IMR-90 (cell line): ENCODE measurements around the gene FXYD4. TPM values are rescaled to one million over a fixed set of nuclear protein-coding genes. Genes with fewer than 3 reads are reported as not detected.

Source experiments
- ATAC-seq: fragments of 200-7000 bp; cut with Tn5 transposase; 2 replicates; pipeline ENCODE4 v1.9.1; 2020; ENCODE audit warnings: low read depth, mild to moderate bottlenecking, moderate library complexity
- BruUV-seq: library from RNA; stranded (reverse); fragments of 400-500 nt; replicated peaks from 2 replicates; lab custom pipeline; 2021; lab: Mats Ljungman, UMichigan
- CTCF ChIA-PET: fragments of 300-600 bp; formaldehyde crosslinking; extraction: SDS; loops from one replicate; lab custom pipeline; 2021; ENCODE audit warnings: antibody characterized with exemption; lab: Yijun Ruan, JAX
- POLR2A ChIA-PET: fragments of 300-600 bp; sonication (Branson Sonifier 250); formaldehyde crosslinking; loops from one replicate; lab custom pipeline; 2022; ENCODE audit warnings: antibody characterized with exemption; ENCODE audit not compliant: unreplicated experiment; lab: Charles Lee
- DNase-seq: peaks from one replicate; pipeline ENCODE4 v3.0.0; 2013
- H2AFZ ChIP-seq: replicated peaks from 2 replicates; pipeline ENCODE3; 2013; ENCODE audit warnings: low read length, mild to moderate bottlenecking; ENCODE audit not compliant: poor library complexity
- H2AK5ac ChIP-seq: 2 replicates; pipeline ENCODE4 v1.6.1; 2013; ENCODE audit warnings: low read depth, low read length, inconsistent platforms
- H2AK9ac ChIP-seq: replicated peaks from 2 replicates; pipeline ENCODE3; 2013; ENCODE audit warnings: mild to moderate bottlenecking, low read depth, low read length, moderate library complexity; ENCODE audit not compliant: poor library complexity
- H2BK120ac ChIP-seq: 2 replicates; pipeline ENCODE4 v1.6.1; 2013; ENCODE audit warnings: low read depth, low read length, inconsistent platforms
- H2BK15ac ChIP-seq: 3 replicates; pipeline ENCODE4 v1.6.1; 2013; ENCODE audit warnings: low read depth, low read length, inconsistent platforms
- H2BK20ac ChIP-seq: 2 replicates; pipeline ENCODE4 v1.6.1; 2013; ENCODE audit warnings: low read depth, mild to moderate bottlenecking, inconsistent platforms, low read length, moderate library complexity
- H2BK5ac ChIP-seq: 2 replicates; pipeline ENCODE4 v1.6.1; 2013; ENCODE audit warnings: mild to moderate bottlenecking, low read depth, low read length, inconsistent platforms; ENCODE audit not compliant: poor library complexity, severe bottlenecking
- H3K14ac ChIP-seq: replicated peaks from 2 replicates; pipeline ENCODE4 v1.6.1; 2013; ENCODE audit warnings: low read depth, low read length, inconsistent platforms
- H3K18ac ChIP-seq: 2 replicates; pipeline ENCODE4 v1.6.1; 2013; ENCODE audit warnings: low read depth, low read length, control low read depth
- H3K23ac ChIP-seq: 2 replicates; pipeline ENCODE4 v1.6.1; 2013; ENCODE audit warnings: low read depth, low read length, inconsistent platforms
- H3K27ac ChIP-seq: 2 replicates; pipeline ENCODE4 v1.5.1; 2013; ENCODE audit warnings: mild to moderate bottlenecking, control low read depth, low read length; ENCODE audit not compliant: insufficient read depth
- H3K27me3 ChIP-seq: 2 replicates; pipeline ENCODE4 v1.6.1; 2013; ENCODE audit warnings: low read length; ENCODE audit not compliant: control insufficient read depth, insufficient read depth
- H3K36me3 ChIP-seq: 2 replicates; pipeline ENCODE4 v1.6.1; 2013; ENCODE audit warnings: low read length, mixed read lengths; ENCODE audit not compliant: control insufficient read depth, insufficient read depth
- H3K4ac ChIP-seq: 2 replicates; pipeline ENCODE4 v1.6.1; 2013; ENCODE audit warnings: low read depth, low read length, inconsistent platforms
- H3K4me1 ChIP-seq: 2 replicates; pipeline ENCODE4 v1.6.1; 2013; ENCODE audit warnings: low read length, mixed read lengths; ENCODE audit not compliant: control insufficient read depth, insufficient read depth
- H3K4me2 ChIP-seq: 2 replicates; pipeline ENCODE4 v1.6.1; 2013; ENCODE audit warnings: low read depth, mild to moderate bottlenecking, control low read depth, low read length, moderate library complexity
- H3K4me3 ChIP-seq: 2 replicates; pipeline ENCODE4 v1.5.1; 2013; ENCODE audit warnings: low read depth, mild to moderate bottlenecking, control low read depth, low read length, moderate library complexity; ENCODE audit not compliant: insufficient read depth
- H3K56ac ChIP-seq: 2 replicates; pipeline ENCODE4 v1.6.1; 2013; ENCODE audit warnings: low read length, inconsistent platforms; ENCODE audit not compliant: insufficient read depth; ENCODE audit errors: extremely low read depth
- H3K79me1 ChIP-seq, 2 experiments: 2 replicates each; pipeline ENCODE4 v1.6.1; 2013; ENCODE audit warnings: low read length in 2 of 2, inconsistent platforms in 1 of 2, low read depth in 1 of 2
- H3K9ac ChIP-seq: 2 replicates; pipeline ENCODE4 v1.6.1; 2013; ENCODE audit warnings: low read depth, low read length, control low read depth
- H3K9me1 ChIP-seq: 2 replicates; pipeline ENCODE4 v1.6.1; 2013; ENCODE audit warnings: low read length, inconsistent platforms; ENCODE audit not compliant: insufficient read depth
- H3K9me3 ChIP-seq: 2 replicates; pipeline ENCODE4 v1.6.1; 2013; ENCODE audit warnings: low read length; ENCODE audit not compliant: control insufficient read depth, insufficient read depth
- H4K20me1 ChIP-seq: 2 replicates; pipeline ENCODE4 v1.6.1; 2013; ENCODE audit warnings: low read length, inconsistent platforms; ENCODE audit not compliant: insufficient read depth
- H4K5ac ChIP-seq: 2 replicates; pipeline ENCODE4 v1.6.1; 2013; ENCODE audit warnings: mild to moderate bottlenecking, low read depth, low read length, control low read depth
- H4K8ac ChIP-seq, 2 experiments: 2 replicates each; pipeline ENCODE4 v1.6.1; 2013; ENCODE audit warnings: low read depth in 2 of 2, low read length in 2 of 2, control low read depth in 1 of 2, inconsistent platforms in 1 of 2
- H4K91ac ChIP-seq: 2 replicates; pipeline ENCODE4 v1.6.1; 2013; ENCODE audit warnings: low read depth, low read length, inconsistent platforms; ENCODE audit not compliant: insufficient read depth
- BHLHE40 ChIP-seq: fragments of 150-350 bp; IDR thresholded peaks from 2 replicates; pipeline ENCODE4 v1.6.1; 2016; ENCODE audit warnings: mild to moderate bottlenecking, low read depth, low read length
- CEBPB ChIP-seq: IDR thresholded peaks from 2 replicates; pipeline ENCODE4 v1.6.1; 2012; ENCODE audit warnings: low read depth, low read length, improper control_type of control experiment
- CHD1 ChIP-seq: IDR thresholded peaks from 2 replicates; pipeline ENCODE4 v1.6.1; 2012; ENCODE audit warnings: low read depth, low read length, improper control_type of control experiment
- FOS ChIP-seq: fragments of 150-350 bp; IDR thresholded peaks from 2 replicates; pipeline ENCODE4 v1.6.1; 2016; ENCODE audit warnings: low read depth, low read length
- MAFK ChIP-seq: IDR thresholded peaks from 2 replicates; pipeline ENCODE4 v1.6.1; 2012; ENCODE audit warnings: low read depth, low read length, improper control_type of control experiment
- MAZ ChIP-seq: IDR thresholded peaks from 2 replicates; pipeline ENCODE4 v1.6.1; 2012; ENCODE audit warnings: low read depth, mild to moderate bottlenecking, low read length, improper control_type of control experiment, moderate library complexity, borderline replicate concordance
- MXI1 ChIP-seq: IDR thresholded peaks from 2 replicates; pipeline ENCODE4 v1.6.1; 2012; ENCODE audit warnings: low read depth, mild to moderate bottlenecking, low read length, moderate library complexity, borderline replicate concordance
- NFE2L2 ChIP-seq: fragments of 150-350 bp; IDR thresholded peaks from 2 replicates; pipeline ENCODE4 v1.6.1; 2016; ENCODE audit warnings: low read depth, mild to moderate bottlenecking, low read length
- RAD21 ChIP-seq: IDR thresholded peaks from 2 replicates; pipeline ENCODE4 v1.6.1; 2012; ENCODE audit warnings: low read length, improper control_type of control experiment
- RCOR1 ChIP-seq: IDR thresholded peaks from 2 replicates; pipeline ENCODE4 v1.6.1; 2012; ENCODE audit warnings: mild to moderate bottlenecking, low read length, improper control_type of control experiment; ENCODE audit not compliant: insufficient replicate concordance
- RFX5 ChIP-seq: IDR thresholded peaks from 2 replicates; pipeline ENCODE4 v1.8.0; 2012; ENCODE audit warnings: low read depth, mild to moderate bottlenecking, low read length, moderate library complexity
- SMC3 ChIP-seq: fragments of 150-350 bp; IDR thresholded peaks from 2 replicates; pipeline ENCODE4 v1.6.1; 2016; ENCODE audit warnings: low read depth, mild to moderate bottlenecking, antibody characterized with exemption, low read length, moderate library complexity
- whole genome bisulfite sequencing, 2 experiments: methylation state at CpG; one replicate each; pipeline versions ENCODE4 v1.1.5 to v1.1.7; 2013; ENCODE audit warnings: missing lambda C conversion rate in 2 of 2; ENCODE audit not compliant: insufficient read length in 1 of 2; ENCODE audit errors: extremely low coverage in 2 of 2; 5-methylcytosine and 5-hydroxymethylcytosine counted together
- dilution Hi-C: fragments of 300-500 bp; cut with HindIII; formaldehyde crosslinking; loops from one replicate; pipeline ENCODE4 v1.14.3; 2018; ENCODE audit warnings: low sequenced_read_pairs; ENCODE audit not compliant: unreplicated experiment
- in situ Hi-C: fragments of 300-500 bp; cut with MboI; formaldehyde crosslinking; loops from 3 replicates; pipeline ENCODE4 v1.14.3; 2019; ENCODE audit warnings: low sequenced_read_pairs, inconsistent platforms, mixed read lengths
- intact Hi-C: fragments of 100-400 bp; cut with micrococcal nuclease; formaldehyde crosslinking; loops from 2 replicates; pipeline ENCODE4 v1.10.0; 2022
- polyA plus RNA-seq, 3 experiments: library from polyadenylated mRNA; depleted of rRNA; stranded (reverse); fragments of >200 nt; gene quantifications; 2 replicates each; pipeline ENCODE4 v1.2.3, GENCODE V29; 2012; ENCODE audit warnings: low replicate concordance in 1 of 3
- total RNA-seq: library from RNA; depleted of rRNA; stranded (reverse); fragments of >200 nt; gene quantifications from 2 replicates; pipeline ENCODE4 v1.2.3, GENCODE V29; 2012
- TF ChIP-seq, protein P1 (sequence below): conservative IDR thresholded peaks from 2 replicates; pipeline ENCODE4 v1.5.1; 2012; ENCODE audit warnings: mild to moderate bottlenecking, low read depth, low read length, improper control_type of control experiment
- TF ChIP-seq, protein P2 (sequence below): fragments of 150-350 bp; IDR thresholded peaks from 2 replicates; pipeline ENCODE4 v1.6.1; 2017; ENCODE audit warnings: mild to moderate bottlenecking, antibody characterized with exemption, low read length, low read depth
- TF ChIP-seq, protein P3 (sequence below): fragments of 150-350 bp; IDR thresholded peaks from 2 replicates; pipeline ENCODE4 v1.6.1; 2016; ENCODE audit warnings: low read depth, mild to moderate bottlenecking, low read length, moderate library complexity, borderline replicate concordance

FXYD4 gene
- total and polyA plus RNA-seq, 2 of the 4 experiments (the other 2 are of a cell fraction) = not detected

- H3K14ac ChIP-seq = no peak overlapping the region
- no peak overlapping the region for H2BK5ac ChIP-seq
- TF ChIP-seq, protein P1, sequence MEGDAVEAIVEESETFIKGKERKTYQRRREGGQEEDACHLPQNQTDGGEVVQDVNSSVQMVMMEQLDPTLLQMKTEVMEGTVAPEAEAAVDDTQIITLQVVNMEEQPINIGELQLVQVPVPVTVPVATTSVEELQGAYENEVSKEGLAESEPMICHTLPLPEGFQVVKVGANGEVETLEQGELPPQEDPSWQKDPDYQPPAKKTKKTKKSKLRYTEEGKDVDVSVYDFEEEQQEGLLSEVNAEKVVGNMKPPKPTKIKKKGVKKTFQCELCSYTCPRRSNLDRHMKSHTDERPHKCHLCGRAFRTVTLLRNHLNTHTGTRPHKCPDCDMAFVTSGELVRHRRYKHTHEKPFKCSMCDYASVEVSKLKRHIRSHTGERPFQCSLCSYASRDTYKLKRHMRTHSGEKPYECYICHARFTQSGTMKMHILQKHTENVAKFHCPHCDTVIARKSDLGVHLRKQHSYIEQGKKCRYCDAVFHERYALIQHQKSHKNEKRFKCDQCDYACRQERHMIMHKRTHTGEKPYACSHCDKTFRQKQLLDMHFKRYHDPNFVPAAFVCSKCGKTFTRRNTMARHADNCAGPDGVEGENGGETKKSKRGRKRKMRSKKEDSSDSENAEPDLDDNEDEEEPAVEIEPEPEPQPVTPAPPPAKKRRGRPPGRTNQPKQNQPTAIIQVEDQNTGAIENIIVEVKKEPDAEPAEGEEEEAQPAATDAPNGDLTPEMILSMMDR = no peak
- TF ChIP-seq NFE2L2 (no peak), CHD1 (no peak), MAFK (no peak), RFX5 (no peak), FOS (no peak), SMC3 (no peak), RAD21 (no peak), CEBPB (no peak), BHLHE40 (no peak), MAZ (no peak), MXI1 (no peak), RCOR1 (no peak)
- TF ChIP-seq, protein P2, sequence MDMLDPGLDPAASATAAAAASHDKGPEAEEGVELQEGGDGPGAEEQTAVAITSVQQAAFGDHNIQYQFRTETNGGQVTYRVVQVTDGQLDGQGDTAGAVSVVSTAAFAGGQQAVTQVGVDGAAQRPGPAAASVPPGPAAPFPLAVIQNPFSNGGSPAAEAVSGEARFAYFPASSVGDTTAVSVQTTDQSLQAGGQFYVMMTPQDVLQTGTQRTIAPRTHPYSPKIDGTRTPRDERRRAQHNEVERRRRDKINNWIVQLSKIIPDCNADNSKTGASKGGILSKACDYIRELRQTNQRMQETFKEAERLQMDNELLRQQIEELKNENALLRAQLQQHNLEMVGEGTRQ = no peak
- TF ChIP-seq, protein P3, sequence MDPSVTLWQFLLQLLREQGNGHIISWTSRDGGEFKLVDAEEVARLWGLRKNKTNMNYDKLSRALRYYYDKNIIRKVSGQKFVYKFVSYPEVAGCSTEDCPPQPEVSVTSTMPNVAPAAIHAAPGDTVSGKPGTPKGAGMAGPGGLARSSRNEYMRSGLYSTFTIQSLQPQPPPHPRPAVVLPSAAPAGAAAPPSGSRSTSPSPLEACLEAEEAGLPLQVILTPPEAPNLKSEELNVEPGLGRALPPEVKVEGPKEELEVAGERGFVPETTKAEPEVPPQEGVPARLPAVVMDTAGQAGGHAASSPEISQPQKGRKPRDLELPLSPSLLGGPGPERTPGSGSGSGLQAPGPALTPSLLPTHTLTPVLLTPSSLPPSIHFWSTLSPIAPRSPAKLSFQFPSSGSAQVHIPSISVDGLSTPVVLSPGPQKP = no peak
- no peak overlapping the region for H2AK5ac ChIP-seq
- no peaks in the 10 kb centered on the region for H3K36me3 ChIP-seq
- no peak overlapping the region for H4K91ac ChIP-seq
- no peak overlapping the region for H3K27ac ChIP-seq
- H2AK9ac ChIP-seq = peak overlapping the region; percentile 72
- BruUV-seq = no TSS peak
- no peak for ATAC-seq
- WGBS, 2 experiments = 58% methylated on average over 2 of the region's 7 CpGs; no CpG with 5 or more reads in 1 of the 2 experiments
- H3K4me3 ChIP-seq = no peak overlapping the region
- dilution Hi-C loops = no loop called here
- no peak overlapping the region for H4K8ac ChIP-seq
- H3K79me1 ChIP-seq = no peaks in the 10 kb centered on the region
- H3K18ac ChIP-seq = no peak overlapping the region
- H4K5ac ChIP-seq = no peak overlapping the region
- no peak overlapping the region for H3K23ac ChIP-seq
- CTCF ChIA-PET = no interaction called here
- in situ Hi-C loops = no loop called here
- peaks cover 16% of the 10 kb centered on the region for H3K27me3 ChIP-seq
- H3K9me1 ChIP-seq = no peaks in the 10 kb centered on the region
- no peaks in the 10 kb centered on the region for H3K4me1 ChIP-seq
- H3K9ac ChIP-seq = no peak overlapping the region
- H3K4ac ChIP-seq = no peak overlapping the region
- no peak overlapping the region for H2BK20ac ChIP-seq
- H2AFZ ChIP-seq = no peak overlapping the region
- no peak overlapping the region for H2BK15ac ChIP-seq
- no peak overlapping the region for H3K4me2 ChIP-seq
- H3K9me3 ChIP-seq = no peaks in the 10 kb centered on the region
- no peak overlapping the region for H3K56ac ChIP-seq
- POLR2A ChIA-PET = no interaction called here
- DNase-seq = no peak
- no peak overlapping the region for H2BK120ac ChIP-seq
- intact Hi-C loops = no loop called here
- H4K20me1 ChIP-seq = no peaks in the 10 kb centered on the region
Observed at GRCh38 chr10:43350156-43350555, 21.3 kb upstream of the FXYD4 start.
